SJSA1 (cell line): ENCODE measurements around the gene CDKAL1. TPM values are rescaled to one million over a fixed set of nuclear protein-coding genes. Genes with fewer than 3 reads are reported as not detected.

ENCODE experiments used
- DNase-seq, 2 experiments: peaks; one replicate each; pipeline ENCODE4 v3.0.0-alpha.2; 2015 to 2020; ENCODE audit warnings: low spot score in 2 of 2, low read depth in 1 of 2
- H3K27ac ChIP-seq: fragments of 250-450 bp; sonication (Bioruptor Pico); 2 replicates; pipeline ENCODE4 v1.5.1; 2020; ENCODE audit warnings: mild to moderate bottlenecking, moderate library complexity
- H3K27me3 ChIP-seq: fragments of 250-450 bp; sonication (Bioruptor Pico); replicated peaks from 2 replicates; pipeline ENCODE4 v1.5.1; 2020; ENCODE audit warnings: mild to moderate bottlenecking, moderate library complexity
- H3K36me3 ChIP-seq: fragments of 250-450 bp; sonication (Bioruptor Pico); 2 replicates; pipeline ENCODE4 v1.5.1; 2020; ENCODE audit warnings: mild to moderate bottlenecking
- H3K4me1 ChIP-seq: fragments of 250-450 bp; sonication (Bioruptor Pico); replicated peaks from 2 replicates; pipeline ENCODE4 v1.6.1; 2021; ENCODE audit warnings: mild to moderate bottlenecking
- H3K4me3 ChIP-seq: fragments of 250-450 bp; sonication (Bioruptor Pico); 2 replicates; pipeline ENCODE4 v1.5.1; 2020; ENCODE audit warnings: mild to moderate bottlenecking
- H3K9me3 ChIP-seq: fragments of 250-450 bp; sonication (Bioruptor Pico); replicated peaks from 2 replicates; pipeline ENCODE4 v1.5.1; 2020; ENCODE audit warnings: mild to moderate bottlenecking
- total RNA-seq: library from RNA; depleted of rRNA; stranded (reverse); fragments of >200 nt; shearing (Covaris generic); gene quantifications from 2 replicates; pipeline ENCODE4 v1.2.3, GENCODE V29; 2014

The CDKAL1 gene
- total RNA-seq, 1 experiment from 2014 or later: 25.7 TPM

GRCh38 chr6:20793174-20793573 is 258.9 kb downstream of the CDKAL1 start:
- no peaks in the 10 kb centered on the region for H3K36me3 ChIP-seq
- H3K27me3 ChIP-seq: no peaks in the 10 kb centered on the region
- no peaks in the 10 kb centered on the region for H3K4me1 ChIP-seq
- H3K27ac ChIP-seq: no peak overlapping the region
- no peak overlapping the region for H3K4me3 ChIP-seq
- H3K9me3 ChIP-seq: no peaks in the 10 kb centered on the region
- DNase-seq: no peak

- Histone ChIP-seq H3K4me3 (no peak overlapping the region), H3K9me3 (no peaks in the 10 kb centered on the region), H3K36me3 (no peaks in the 10 kb centered on the region), H3K27ac (no peak overlapping the region), H3K27me3 (no peaks in the 10 kb centered on the region), H3K4me1 (no peaks in the 10 kb centered on the region)
- no peak for DNase-seq
Observed at GRCh38 chr6:20797597-20797996, 263.3 kb downstream of the CDKAL1 start.

GRCh38 chr6:20800229-20800628 is 266.0 kb downstream of the CDKAL1 start:
- no peak for DNase-seq
- Histone ChIP-seq H3K27me3 (no peaks in the 10 kb centered on the region), H3K9me3 (no peaks in the 10 kb centered on the region), H3K36me3 (no peaks in the 10 kb centered on the region), H3K27ac (no peak overlapping the region), H3K4me3 (no peak overlapping the region), H3K4me1 (no peaks in the 10 kb centered on the region)

GRCh38 chr6:20800653-20801052 is 266.4 kb downstream of the CDKAL1 start:
- H3K27ac ChIP-seq: no peak overlapping the region
- H3K4me3 ChIP-seq: no peak overlapping the region
- H3K9me3 ChIP-seq: no peaks in the 10 kb centered on the region
- no peaks in the 10 kb centered on the region for H3K27me3 ChIP-seq
- H3K36me3 ChIP-seq: no peaks in the 10 kb centered on the region
- no peaks in the 10 kb centered on the region for H3K4me1 ChIP-seq
- no peak for DNase-seq

- H3K9me3 ChIP-seq: 0 out of 2 replicates have a peak, but pooled peaks cover 1% of the 10 kb centered on the region
Observed at GRCh38 chr6:20801595-20801994, 267.3 kb downstream of the CDKAL1 start.

GRCh38 chr6:20802596-20802995 is 268.3 kb downstream of the CDKAL1 start:
- H3K4me1 ChIP-seq: no peaks in the 10 kb centered on the region
- no peaks in the 10 kb centered on the region for H3K36me3 ChIP-seq
- no peak for DNase-seq
- no peak overlapping the region for H3K4me3 ChIP-seq
- 0 out of 2 replicates have a peak, but pooled peaks cover 5% of the 10 kb centered on the region for H3K9me3 ChIP-seq
- H3K27ac ChIP-seq: no peak overlapping the region
- no peaks in the 10 kb centered on the region for H3K27me3 ChIP-seq

More at GRCh38 chr6:20801595-20801994, 267.3 kb downstream of the CDKAL1 start:
- Histone ChIP-seq H3K4me3 (no peak overlapping the region), H3K36me3 (no peaks in the 10 kb centered on the region), H3K27me3 (no peaks in the 10 kb centered on the region), H3K4me1 (no peaks in the 10 kb centered on the region), H3K27ac (no peak overlapping the region)
- no peak for DNase-seq

GRCh38 chr6:20805021-20805420 is 270.8 kb downstream of the CDKAL1 start:
- Histone ChIP-seq H3K9me3 (0 out of 2 replicates have a peak, but pooled peaks cover 5% of the 10 kb centered on the region), H3K27me3 (no peaks in the 10 kb centered on the region), H3K27ac (no peak overlapping the region), H3K4me3 (no peak overlapping the region), H3K4me1 (no peaks in the 10 kb centered on the region), H3K36me3 (no peaks in the 10 kb centered on the region)
- no peak for DNase-seq

- H3K9me3 ChIP-seq: 0 out of 2 replicates have a peak, but pooled peaks cover 5% of the 10 kb centered on the region
- peaks cover 13% of the 10 kb centered on the region for H3K4me1 ChIP-seq
- no peak overlapping the region for H3K27ac ChIP-seq
- DNase-seq: no peak
- H3K4me3 ChIP-seq: no peak overlapping the region
- H3K27me3 ChIP-seq: no peaks in the 10 kb centered on the region
- peaks cover 4% of the 10 kb centered on the region; the same call in 1 of the 2 replicates for H3K36me3 ChIP-seq
Observed at GRCh38 chr6:20806669-20807068, 272.4 kb downstream of the CDKAL1 start.

- H3K4me1 ChIP-seq: peaks cover 14% of the 10 kb centered on the region
- H3K27ac ChIP-seq: no peak overlapping the region
- no peaks in the 10 kb centered on the region for H3K27me3 ChIP-seq
- peaks cover 4% of the 10 kb centered on the region; the same call in 1 of the 2 replicates for H3K36me3 ChIP-seq
- H3K4me3 ChIP-seq: no peak overlapping the region
- no peak for DNase-seq
- H3K9me3 ChIP-seq: 0 out of 2 replicates have a peak, but pooled peaks cover 5% of the 10 kb centered on the region
Observed at GRCh38 chr6:20808439-20808838, 274.2 kb downstream of the CDKAL1 start.

GRCh38 chr6:20808924-20809323 is 274.7 kb downstream of the CDKAL1 start:
- H3K27me3 ChIP-seq: no peaks in the 10 kb centered on the region
- H3K4me1 ChIP-seq: peaks cover 14% of the 10 kb centered on the region
- DNase-seq: no peak
- H3K4me3 ChIP-seq: no peak overlapping the region
- H3K27ac ChIP-seq: no peak overlapping the region
- peaks cover 4% of the 10 kb centered on the region; the same call in 1 of the 2 replicates for H3K36me3 ChIP-seq
- H3K9me3 ChIP-seq: 0 out of 2 replicates have a peak, but pooled peaks cover 5% of the 10 kb centered on the region

- 0 out of 2 replicates have a peak, but pooled peaks cover 5% of the 10 kb centered on the region for H3K9me3 ChIP-seq
- H3K4me1 ChIP-seq: peaks cover 14% of the 10 kb centered on the region
- H3K36me3 ChIP-seq: peaks cover 4% of the 10 kb centered on the region; the same call in 1 of the 2 replicates
- no peaks in the 10 kb centered on the region for H3K27me3 ChIP-seq
- H3K4me3 ChIP-seq: no peak overlapping the region
- no peak for DNase-seq
- H3K27ac ChIP-seq: peak overlapping the region; percentile 94
Observed at GRCh38 chr6:20810727-20811108, 276.5 kb downstream of the CDKAL1 start.

GRCh38 chr6:20811109-20811761 is 277.0 kb downstream of the CDKAL1 start:
- DNase-seq: peak; percentile 78 to 88
- H3K27ac ChIP-seq: peak overlapping the region; percentile 94
- H3K27me3 ChIP-seq: no peaks in the 10 kb centered on the region
- H3K4me3 ChIP-seq: no peak overlapping the region
- H3K36me3 ChIP-seq: peaks cover 4% of the 10 kb centered on the region; the same call in 1 of the 2 replicates
- 0 out of 2 replicates have a peak, but pooled peaks cover 5% of the 10 kb centered on the region for H3K9me3 ChIP-seq
- H3K4me1 ChIP-seq: peaks cover 14% of the 10 kb centered on the region

GRCh38 chr6:20812776-20813175 is 278.5 kb downstream of the CDKAL1 start:
- H3K36me3 ChIP-seq: peaks cover 4% of the 10 kb centered on the region; the same call in 1 of the 2 replicates
- DNase-seq: no peak
- H3K4me1 ChIP-seq: peaks cover 14% of the 10 kb centered on the region
- no peaks in the 10 kb centered on the region for H3K9me3 ChIP-seq
- no peak overlapping the region for H3K27ac ChIP-seq
- no peak overlapping the region for H3K4me3 ChIP-seq
- no peaks in the 10 kb centered on the region for H3K27me3 ChIP-seq

- no peak for DNase-seq
- no peaks in the 10 kb centered on the region for H3K27me3 ChIP-seq
- H3K4me1 ChIP-seq: peaks cover 14% of the 10 kb centered on the region
- peaks cover 4% of the 10 kb centered on the region; the same call in 1 of the 2 replicates for H3K36me3 ChIP-seq
- H3K27ac ChIP-seq: no peak overlapping the region
- H3K9me3 ChIP-seq: no peaks in the 10 kb centered on the region
- no peak overlapping the region for H3K4me3 ChIP-seq
Observed at GRCh38 chr6:20814494-20814893, 280.2 kb downstream of the CDKAL1 start.
